Keratinocyte (primary cell): Measurements from ENCODE around the gene DAB1.

Experiments used
- CTCF ChIP-seq, 3 experiments: IDR thresholded peaks in 1 of 3; conservative IDR thresholded peaks in 1 of 3; optimal IDR thresholded peaks in 1 of 3; 2 replicates in 2 of 3; 3 replicates in 1 of 3; pipeline versions ENCODE3 to v1.5.1; 2011; ENCODE audit warnings: low read length in 3 of 3, mild to moderate bottlenecking in 3 of 3, moderate library complexity in 2 of 3, control low read depth in 1 of 3, inconsistent platforms in 1 of 3; ENCODE audit not compliant: insufficient read depth in 2 of 3; ENCODE audit errors: extremely low read depth in 1 of 3
- EZH2 ChIP-seq: IDR thresholded peaks from one replicate; pipeline ENCODE4 v1.6.1; 2012; ENCODE audit warnings: inconsistent platforms, mild to moderate bottlenecking, low read length, moderate library complexity

GRCh38 chr1:57464756-57465155 lies 40.9 kb upstream of the DAB1 start:
- TF ChIP-seq CTCF (optimal IDR thresholded peaks at IDR 0.05 in 1 of 3, IDR thresholded peaks at IDR 0.05 in 1 of 3, conservative IDR thresholded peaks at IDR 0.05 in 1 of 3; ENCODE audit: extremely low read depth in 1 of 3, insufficient read depth in 2 of 3, low read length in 3 of 3) (no peak), EZH2 (no peak)
